ENCODE measurements around the gene IFI30.
"Not testable (repeated sequence)": the region's sequence is repeated elsewhere in the genome, so short reads cannot be mapped to it uniquely, and the experiment has no call there.

IFI30 gene

DNA sequence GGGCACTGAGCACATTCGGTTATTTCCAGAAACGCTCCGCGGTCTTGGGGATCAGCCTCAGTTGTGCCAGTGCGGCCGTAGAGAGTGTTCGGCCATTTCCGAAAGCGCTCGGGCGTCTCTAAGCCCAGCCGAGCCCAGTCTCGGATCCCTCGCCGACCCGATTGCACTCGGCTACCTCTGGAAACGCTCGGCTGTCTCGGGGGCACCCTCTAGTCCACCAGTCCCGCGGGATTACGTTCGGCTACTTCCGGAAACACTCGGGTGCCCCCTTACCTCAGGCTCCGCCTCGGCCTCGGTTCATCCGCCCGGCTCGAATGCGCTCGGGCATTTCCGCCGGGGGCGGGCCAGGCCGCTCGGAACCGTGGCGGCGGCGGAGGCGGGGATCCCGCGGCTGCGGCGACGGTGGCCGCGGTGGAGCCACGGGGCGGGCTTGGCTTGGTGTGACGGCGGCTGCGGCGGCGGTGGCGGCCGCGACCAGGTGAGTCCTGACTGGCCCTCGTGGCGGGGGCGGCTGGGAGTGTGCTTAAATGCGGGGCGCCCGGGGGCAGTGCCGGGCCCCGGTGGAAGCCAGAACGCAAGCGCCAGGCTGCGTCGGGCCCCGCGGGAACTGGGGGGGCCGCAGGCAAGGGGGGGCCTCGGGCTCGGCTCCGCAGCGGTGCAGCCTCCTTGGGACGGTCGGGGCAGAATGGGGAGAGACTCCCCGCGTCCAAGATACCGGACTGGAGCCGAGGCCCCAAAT lies 20.6 kb upstream of the IFI30 start, which contains the start of gene PIK3R2:
Gene PIK3R2 (plus strand): TSS at position 347 of the 739 bp plus-strand sequence. CDS start 2,717 bp downstream, outside the sequence.
- DNase-seq, result peak; percentile 100

DNA sequence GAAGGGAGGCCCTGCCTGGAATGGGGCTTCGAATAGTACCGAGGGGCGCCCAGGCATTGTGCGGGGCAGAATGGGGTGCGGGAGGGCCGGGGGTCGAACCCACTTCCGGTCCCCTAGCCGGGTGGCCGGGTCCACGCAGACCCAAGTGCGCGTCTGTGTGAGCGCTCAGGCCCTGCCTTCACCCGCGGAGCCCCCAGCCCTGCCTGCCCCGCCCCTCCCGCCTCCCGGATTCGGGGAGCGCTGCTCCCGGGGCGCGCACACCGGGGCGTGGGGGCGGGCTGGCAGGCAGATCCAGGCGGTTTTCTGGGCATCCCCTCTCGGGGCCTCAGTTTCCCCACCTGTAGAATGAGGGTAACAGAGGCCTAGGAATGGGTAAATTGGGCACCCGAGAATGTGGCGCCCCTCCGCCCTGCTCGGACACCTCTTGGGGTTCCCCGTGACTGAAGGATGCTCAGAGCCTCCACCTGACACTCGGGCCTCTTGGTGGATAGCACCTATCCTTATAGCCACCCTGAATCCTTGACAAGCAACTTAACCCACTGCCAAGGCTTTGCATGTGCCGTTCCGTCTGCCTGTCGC lies 20.0 kb upstream of the IFI30 start:
- peak in 1 of 2 experiments; percentile 35 for DNase-seq

DNA sequence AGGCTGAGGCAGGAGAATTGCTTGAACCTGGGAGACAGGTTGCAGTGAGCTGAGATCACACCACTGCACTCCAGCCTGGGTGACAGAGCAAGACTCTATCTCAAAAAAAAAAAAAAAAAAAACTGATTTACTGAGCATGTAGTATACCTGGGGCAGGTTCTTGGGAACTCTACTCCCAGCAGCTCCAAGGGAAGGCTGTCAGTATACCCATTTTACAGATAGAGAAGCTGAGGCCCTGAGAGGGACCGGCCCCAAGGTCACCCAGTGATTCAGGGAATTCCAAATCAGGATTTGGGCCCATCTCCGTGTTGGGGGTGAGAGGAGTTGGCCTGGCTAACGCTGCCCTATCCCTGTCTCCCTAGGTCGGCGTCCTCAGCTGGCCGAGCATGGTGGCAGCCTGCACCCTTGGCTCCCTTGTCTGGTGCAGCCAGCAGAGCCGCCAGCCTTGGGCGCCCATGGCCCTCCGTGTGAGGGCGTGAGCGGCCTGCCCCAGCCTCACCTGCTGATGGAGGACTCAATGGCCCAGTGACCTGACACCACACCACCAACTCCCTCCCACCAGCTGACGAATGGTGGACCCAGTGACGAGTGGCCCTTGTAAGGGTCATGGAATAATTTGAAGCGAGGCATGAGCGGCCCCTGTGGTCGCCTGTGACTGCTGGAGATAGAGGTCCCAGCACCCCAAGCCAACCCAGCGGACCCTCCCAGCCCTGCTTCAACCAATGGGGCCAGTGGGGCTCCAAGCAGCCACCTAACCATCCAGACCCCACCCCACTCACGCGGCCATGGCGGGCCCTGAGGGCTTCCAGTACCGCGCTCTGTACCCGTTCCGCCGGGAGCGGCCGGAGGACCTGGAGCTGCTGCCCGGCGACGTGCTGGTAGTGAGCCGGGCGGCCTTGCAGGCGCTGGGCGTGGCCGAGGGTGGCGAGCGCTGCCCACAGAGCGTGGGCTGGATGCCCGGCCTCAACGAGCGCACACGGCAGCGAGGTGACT lies 18.2 kb upstream of the IFI30 start:
- no peak for DNase-seq

GRCh38 chr19:18156268-18156667 lies 17.3 kb upstream of the IFI30 start:
- no peak for DNase-seq

GRCh38 chr19:18156841-18157464 lies 16.7 kb upstream of the IFI30 start:
- no peak for DNase-seq

GRCh38 chr19:18157465-18158063 lies 16.0 kb upstream of the IFI30 start:
- no peak for DNase-seq

DNA sequence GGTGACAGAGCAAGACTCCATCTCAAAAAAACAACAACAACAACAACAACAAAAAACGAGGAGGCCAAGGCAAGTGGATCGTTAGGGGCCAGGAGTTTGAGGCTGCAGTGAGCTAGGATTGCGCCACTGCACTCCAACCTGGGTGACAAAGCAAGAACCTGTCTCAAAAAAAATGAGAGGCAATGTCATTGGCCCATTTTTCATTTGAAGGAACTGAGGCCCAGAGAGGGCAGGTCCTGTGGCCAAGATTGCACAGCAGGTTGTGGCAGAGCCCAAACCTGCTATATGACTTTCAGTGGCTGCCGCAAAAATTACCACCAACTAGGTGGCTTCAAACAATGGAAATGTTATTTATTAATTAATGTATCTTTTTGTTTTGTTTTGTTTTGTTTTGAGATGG lies 15.1 kb upstream of the IFI30 start:
- DNase-seq, result no peak

- not testable (repeated sequence) for DNase-seq
Observed at GRCh38 chr19:18159059-18159616, 14.5 kb upstream of the IFI30 start.

- DNase-seq, result no peak
Observed at GRCh38 chr19:18159810-18160209, 13.8 kb upstream of the IFI30 start.

DNA sequence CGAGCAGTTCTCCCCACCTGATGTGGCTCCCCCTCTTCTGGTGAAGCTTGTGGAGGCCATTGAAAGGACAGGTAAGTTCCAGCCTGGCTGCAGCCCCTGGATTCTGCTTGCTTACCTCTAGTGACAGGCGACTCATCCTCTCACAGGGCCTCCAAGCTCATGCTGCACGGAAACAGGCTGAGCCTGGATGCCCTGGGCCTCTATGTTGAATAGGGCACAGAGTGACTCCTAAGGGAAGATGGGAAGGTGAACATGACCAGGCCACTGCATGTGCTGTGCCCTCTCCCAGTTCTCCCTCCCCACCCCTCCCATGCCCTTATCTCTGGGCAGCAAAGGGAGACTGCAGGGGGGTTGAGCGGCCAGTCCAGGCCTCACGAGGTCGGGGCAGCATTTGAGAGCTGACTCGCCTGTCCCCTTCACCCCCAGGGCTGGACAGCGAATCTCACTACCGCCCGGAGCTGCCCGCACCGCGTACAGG lies 13.1 kb upstream of the IFI30 start:
- peak in 1 of 2 experiments; percentile 44 for DNase-seq

DNA sequence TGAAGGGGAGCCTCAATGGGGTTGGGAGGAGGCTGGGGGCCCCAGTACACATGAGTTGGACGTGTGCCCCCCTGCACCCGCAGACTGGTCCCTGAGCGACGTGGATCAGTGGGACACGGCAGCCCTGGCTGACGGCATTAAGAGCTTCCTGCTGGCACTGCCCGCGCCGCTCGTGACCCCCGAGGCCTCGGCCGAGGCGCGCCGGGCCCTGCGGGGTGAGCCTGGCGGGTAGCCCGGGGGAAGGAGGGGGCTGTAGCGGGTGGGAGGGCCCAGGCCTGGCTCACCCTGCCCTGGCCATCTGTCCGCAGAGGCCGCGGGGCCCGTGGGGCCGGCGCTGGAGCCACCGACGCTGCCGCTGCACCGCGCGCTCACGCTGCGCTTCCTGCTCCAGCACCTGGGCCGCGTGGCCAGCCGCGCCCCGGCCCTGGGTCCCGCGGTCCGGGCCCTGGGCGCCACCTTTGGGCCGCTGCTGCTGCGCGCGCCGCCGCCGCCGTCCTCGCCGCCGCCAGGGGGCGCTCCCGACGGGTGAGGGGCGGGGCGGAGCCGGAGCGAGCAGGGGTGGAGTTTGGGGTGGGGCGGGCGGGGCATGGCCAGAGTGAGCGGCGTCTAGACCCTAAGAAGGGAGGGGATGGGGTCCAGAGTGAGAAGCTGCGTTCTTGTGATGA lies 12.5 kb upstream of the IFI30 start:
- DNase-seq, result peak; percentile 88 to 89

DNA sequence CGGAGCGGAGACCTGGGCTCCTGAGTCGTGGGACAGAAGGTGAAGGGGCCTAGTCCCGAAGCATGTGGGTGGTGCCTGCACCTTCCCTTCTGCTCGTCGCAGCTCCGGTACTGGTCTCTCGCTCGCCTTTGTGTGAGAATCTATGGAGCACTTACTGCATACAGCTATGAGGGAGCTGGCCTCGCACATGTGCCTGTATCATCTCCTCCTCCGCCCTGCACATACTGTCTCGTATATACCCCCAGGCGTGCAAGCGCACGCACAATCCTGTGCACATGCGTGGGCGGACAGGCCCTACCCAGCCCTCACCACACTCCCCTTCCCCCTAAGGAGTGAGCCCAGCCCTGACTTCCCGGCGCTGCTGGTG lies 12.0 kb upstream of the IFI30 start:
- no peak for DNase-seq

GRCh38 chr19:18164072-18164471 lies 9.5 kb upstream of the IFI30 start:
- no peak for DNase-seq

DNA sequence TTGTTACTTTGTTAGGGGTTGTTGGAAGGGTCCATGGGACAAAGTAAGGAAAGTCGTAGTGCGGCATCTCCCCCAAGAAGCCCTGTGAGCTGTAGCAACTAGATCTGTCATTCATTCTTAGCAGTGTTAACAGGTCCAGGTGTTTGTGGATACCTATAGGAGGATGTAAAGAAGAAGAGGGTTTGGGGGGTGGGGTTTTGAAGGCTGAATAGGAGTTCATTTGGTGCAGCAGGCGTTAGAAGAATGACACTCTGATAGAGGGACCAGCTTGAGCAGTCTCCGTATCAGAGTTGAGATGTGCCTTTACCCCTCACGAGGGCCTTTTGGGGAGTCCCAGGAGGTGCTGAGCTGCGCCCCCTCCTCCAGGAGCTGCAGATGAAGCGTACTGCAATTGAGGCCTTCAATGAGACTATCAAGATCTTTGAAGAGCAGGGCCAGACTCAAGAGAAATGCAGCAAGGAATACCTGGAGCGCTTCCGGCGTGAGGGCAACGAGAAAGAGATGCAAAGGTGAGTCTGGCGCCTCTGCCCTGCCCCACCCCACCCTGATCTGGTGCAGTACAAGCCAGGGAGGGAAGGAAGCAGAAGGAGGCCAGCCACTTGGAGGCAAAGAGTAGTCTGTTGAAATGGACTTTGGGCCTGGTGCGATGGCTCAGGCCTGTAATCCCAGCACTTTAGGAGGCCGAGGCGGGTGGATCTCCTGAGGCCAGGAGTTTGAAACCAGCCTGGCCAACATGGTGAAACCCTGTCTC lies 7.6 kb upstream of the IFI30 start:
- DNase-seq, result no peak

GRCh38 chr19:18167011-18167410 lies 6.6 kb upstream of the IFI30 start:
- no peak for DNase-seq

GRCh38 chr19:18167975-18168645 lies 5.5 kb upstream of the IFI30 start:
- DNase-seq, result peak; percentile 71 to 80

DNA sequence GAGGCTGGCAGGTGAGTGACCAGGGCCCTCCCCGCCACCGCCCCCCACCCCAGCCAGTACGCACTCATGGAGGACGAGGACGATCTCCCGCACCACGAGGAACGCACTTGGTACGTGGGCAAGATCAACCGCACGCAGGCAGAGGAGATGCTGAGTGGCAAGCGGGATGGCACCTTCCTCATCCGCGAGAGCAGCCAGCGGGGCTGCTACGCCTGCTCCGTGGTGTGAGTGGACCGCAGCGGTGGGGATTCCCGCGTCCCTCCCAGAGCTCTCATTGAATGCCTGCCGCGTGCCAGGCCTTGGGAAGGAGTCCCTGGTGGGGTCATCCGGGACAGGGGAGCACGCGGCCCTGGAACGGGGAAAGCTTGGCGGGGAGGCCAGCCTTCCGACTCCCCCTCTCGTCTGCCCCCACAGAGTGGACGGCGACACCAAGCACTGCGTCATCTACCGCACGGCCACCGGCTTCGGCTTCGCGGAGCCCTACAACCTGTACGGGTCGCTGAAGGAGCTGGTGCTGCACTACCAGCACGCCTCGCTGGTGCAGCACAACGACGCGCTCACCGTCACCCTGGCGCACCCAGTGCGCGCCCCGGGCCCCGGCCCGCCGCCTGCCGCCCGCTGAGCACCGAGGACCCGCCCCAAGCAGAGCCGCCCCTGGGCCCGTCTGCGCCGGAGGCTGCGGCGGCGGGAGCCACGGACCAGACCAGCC lies 4.8 kb upstream of the IFI30 start:
- DNase-seq, result no peak

DNA sequence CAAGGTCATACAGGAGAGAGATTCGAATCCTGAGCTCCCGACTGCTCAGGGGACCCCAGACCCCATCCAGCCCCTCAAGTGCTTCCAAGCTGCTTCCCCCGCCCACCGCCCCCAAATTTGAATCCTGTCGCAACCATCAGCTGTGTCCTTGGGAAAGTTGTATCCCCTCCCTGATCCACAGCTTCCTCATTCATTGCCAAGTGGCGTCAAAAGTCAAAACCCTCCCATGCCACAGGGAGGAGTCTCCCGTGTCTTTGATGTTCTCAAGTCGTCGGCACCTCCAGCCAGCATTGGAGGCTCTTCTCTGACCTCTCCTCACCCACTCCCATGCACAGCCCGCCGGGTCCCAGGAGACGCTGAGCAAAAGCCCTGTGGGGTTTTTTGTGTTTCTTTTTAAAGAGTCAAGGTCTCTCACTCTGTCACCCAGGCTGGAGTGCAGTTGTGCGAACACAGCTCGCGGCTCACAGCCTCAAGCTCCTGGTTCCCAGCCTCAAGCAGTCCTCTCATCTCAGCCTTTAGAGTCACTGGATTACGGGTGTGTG lies 2.8 kb upstream of the IFI30 start:
- no peak for DNase-seq
